Measurements from ENCODE around the gene RUSC1. TPM values are rescaled to one million over a fixed set of nuclear protein-coding genes. Genes with fewer than 3 reads are reported as not detected.

RUSC1 gene
- total and polyA plus RNA-seq, 2 of the 8 experiments (the other 6 are each of a cell fraction or from before 2014, with no cell fraction given), result 54.6 to 90.4 TPM

GRCh38 chr1:155323729-155324036 is 3.0 kb downstream of the RUSC1 start:
- peak overlapping the region; percentile 82 to 95 (median 90) for H3K4me3 ChIP-seq (ENCODE audit: extremely low read depth in 1 of 4, insufficient read depth in 2 of 4, low read depth in 3 of 4, low read length in 4 of 4)
- H3K4me1 ChIP-seq (replicated peaks in 1 of 4; ENCODE audit: control insufficient read depth in 3 of 4, insufficient read depth in 4 of 4, low read length in 3 of 4), result peaks cover 8 to 26% (median 14%) of the 10 kb centered on the region in 4 experiments; a peak in 6 of 7 replicates
- H2AFZ ChIP-seq (ENCODE audit: low read length), result 0 out of 2 replicates have a peak overlapping the region, but pooled peaks have one; percentile 68
- peak overlapping the region; percentile 90 for H3K56ac ChIP-seq (replicated peaks; ENCODE audit: insufficient read length, low read depth, low read length)
- peak overlapping the region; percentile 78; the same call in 1 of the 2 replicates for H3K18ac ChIP-seq (ENCODE audit: extremely low read depth, low read length)
- H3K36me3 ChIP-seq (ENCODE audit: control insufficient read depth in 2 of 4, insufficient read depth in 4 of 4, low read length in 3 of 4), result peaks cover 0 to 27% (median 9%) of the 10 kb centered on the region in 4 experiments; a peak in 6 of 8 replicates
- H3K27me3 ChIP-seq (replicated peaks in 1 of 4; ENCODE audit: control insufficient read depth in 3 of 4, extremely low read depth in 1 of 4, insufficient read depth in 3 of 4, low read length in 3 of 4), result peaks cover 0 to 5% (median 3%) of the 10 kb centered on the region in 4 experiments; a peak in 4 of 7 replicates
- 0 out of 2 replicates have a peak overlapping the region, but pooled peaks have one; percentile 39 for H2BK12ac ChIP-seq (ENCODE audit: low read depth, low read length)
- H3K4ac ChIP-seq (replicated peaks; ENCODE audit: insufficient read length, low read depth, low read length), result peak overlapping the region; percentile 66
- 1% methylated on average over 15 of the region's 29 CpGs; no CpG with 5 or more reads in 1 of the 2 experiments for WGBS, 2 experiments (ENCODE audit: extremely low coverage in 1 of 2, insufficient coverage in 1 of 2, insufficient read length in 1 of 2, insufficient replicate concordance in 2 of 2, low coverage in 1 of 2, low lambda C conversion rate in 2 of 2, missing lambda C conversion rate in 1 of 2)
- H3K79me2 ChIP-seq (ENCODE audit: control insufficient read depth in 1 of 2, insufficient read depth in 2 of 2, low read length in 2 of 2), result peaks cover 0 to 4% of the 10 kb centered on the region in 2 experiments; a peak in 1 of 4 replicates
- H3K27ac ChIP-seq (ENCODE audit: low read depth, low read length), result peak overlapping the region; percentile 67; the same call in 1 of the 2 replicates
- no peak overlapping the region for H3K23ac ChIP-seq (ENCODE audit: insufficient read length)
- H2BK15ac ChIP-seq (ENCODE audit: low read length), result peak overlapping the region; percentile 97; the same call in 1 of the 2 replicates
- peak overlapping the region; percentile 73 to 97 for H3K4me2 ChIP-seq (ENCODE audit: insufficient read depth in 1 of 2, low read depth in 2 of 2, low read length in 2 of 2)
- H2BK120ac ChIP-seq (replicated peaks; ENCODE audit: low read depth, low read length), result no peak overlapping the region
- H4K20me1 ChIP-seq (replicated peaks in 1 of 2; ENCODE audit: control insufficient read depth in 1 of 2, insufficient read depth in 2 of 2, low read length in 2 of 2), result peaks cover 8 to 12% of the 10 kb centered on the region in 2 experiments
- H4K5ac ChIP-seq (ENCODE audit: insufficient read length, low read depth, low read length), result peak overlapping the region; percentile 95
- peak overlapping the region in 2 of 4 experiments; percentile 67 to 68; a peak in 4 of 7 replicates for H3K9ac ChIP-seq (replicated peaks in 1 of 4; ENCODE audit: extremely low read depth in 1 of 4, low read depth in 3 of 4, low read length in 3 of 4)
- FAIRE-seq (no peak), DNase-seq (ENCODE audit: low read depth in 1 of 2, low spot score in 2 of 2) (peak; percentile 77 to 93)
- H3K79me1 ChIP-seq (ENCODE audit: low read depth, low read length), result peaks cover 4% of the 10 kb centered on the region
- H2AK5ac ChIP-seq (ENCODE audit: low read depth, low read length), result no peak overlapping the region
- 0 out of 4 replicates have a peak, but pooled peaks of 1 of the 2 experiments have one; percentile 12 for TF ChIP-seq SIN3A (conservative IDR thresholded peaks at IDR 0.05 in 1 of 2, IDR thresholded peaks at IDR 0.05 in 1 of 2; ENCODE audit: low read depth in 1 of 2, low read length in 2 of 2)
- TF ChIP-seq CTCF (IDR thresholded peaks at IDR 0.05; ENCODE audit: control extremely low read depth in 1 of 3, insufficient read depth in 1 of 3, low read depth in 1 of 3, low read length in 3 of 3), result no peak
- no peak for TF ChIP-seq SRF (IDR thresholded peaks at IDR 0.05; ENCODE audit: low read depth, low read length)
- TF ChIP-seq NANOG (IDR thresholded peaks at IDR 0.05; ENCODE audit: insufficient read depth, low read depth, low read length, poor library complexity, severe bottlenecking), result no peak
- TF ChIP-seq GTF2F1 (IDR thresholded peaks at IDR 0.05; ENCODE audit: borderline replicate concordance, low read depth, low read length), result no peak
- TF ChIP-seq GABPA (IDR thresholded peaks at IDR 0.05; ENCODE audit: borderline replicate concordance, insufficient read depth, low read length), result no peak
- H3K14ac ChIP-seq (ENCODE audit: insufficient read length), result no peak overlapping the region
- H2BK5ac ChIP-seq (ENCODE audit: low read depth, low read length), result peak overlapping the region; percentile 83; the same call in 1 of the 2 replicates
- peak overlapping the region; percentile 86 for H4K8ac ChIP-seq (ENCODE audit: extremely low read depth, insufficient read depth, low read length)
- CTCF ChIA-PET (ENCODE audit: partially characterized antibody), result interaction anchor here (0.6 to 15.0 kb wide), 14 partner anchors 11 to 284 kb away, joined by 3 to 227 read pairs (median 6); partner anchors contain the start of genes CLK2, ENTREP3 and PKLR
- no peak overlapping the region for H2BK20ac ChIP-seq (ENCODE audit: low read length)
- POLR2A ChIA-PET (ENCODE audit: partially characterized antibody), result interaction anchor here (0.8 to 2.6 kb wide), 11 partner anchors 10 to 240 kb away, joined by 3 to 11 read pairs (median 5); partner anchors contain the start of genes CLK2, ENTREP3, FDPS and MTX1
- peaks cover 16% of the 10 kb centered on the region; the same call in 1 of the 2 replicates for H3K23me2 ChIP-seq (ENCODE audit: low read depth, low read length)
- no peaks in the 10 kb centered on the region for H3K9me3 ChIP-seq (ENCODE audit: insufficient read depth in 2 of 2, low read depth in 1 of 2, low read length in 1 of 2)
- peak overlapping the region; percentile 79 for H4K91ac ChIP-seq (replicated peaks; ENCODE audit: insufficient read length, low read length)
